Astrocyte of the cerebellum (primary cell): ENCODE measurements around the gene THSD4.
A peak's percentile ranks its signal among the peaks of the same experiment; 100 is the strongest.

ENCODE experiments used
- DNase-seq: peaks from one replicate; pipeline ENCODE4 v3.0.0-alpha.2; 2011; ENCODE audit warnings: low read depth
- H3K4me3 ChIP-seq: 2 replicates; pipeline ENCODE4 v1.5.1; 2011; ENCODE audit warnings: mild to moderate bottlenecking, low read depth, low read length, moderate library complexity
- in situ Hi-C: cut with HindIII; loops from 2 replicates; pipeline ENCODE4 v1.10.0; 2017; ENCODE audit warnings: low sequenced_read_pairs
- TF ChIP-seq, protein P1 (sequence below): IDR thresholded peaks from 2 replicates; pipeline ENCODE4 v1.5.1; 2012; ENCODE audit warnings: low read length, low read depth, moderate library complexity, mild to moderate bottlenecking; ENCODE audit errors: missing control alignments

THSD4 gene

DNA sequence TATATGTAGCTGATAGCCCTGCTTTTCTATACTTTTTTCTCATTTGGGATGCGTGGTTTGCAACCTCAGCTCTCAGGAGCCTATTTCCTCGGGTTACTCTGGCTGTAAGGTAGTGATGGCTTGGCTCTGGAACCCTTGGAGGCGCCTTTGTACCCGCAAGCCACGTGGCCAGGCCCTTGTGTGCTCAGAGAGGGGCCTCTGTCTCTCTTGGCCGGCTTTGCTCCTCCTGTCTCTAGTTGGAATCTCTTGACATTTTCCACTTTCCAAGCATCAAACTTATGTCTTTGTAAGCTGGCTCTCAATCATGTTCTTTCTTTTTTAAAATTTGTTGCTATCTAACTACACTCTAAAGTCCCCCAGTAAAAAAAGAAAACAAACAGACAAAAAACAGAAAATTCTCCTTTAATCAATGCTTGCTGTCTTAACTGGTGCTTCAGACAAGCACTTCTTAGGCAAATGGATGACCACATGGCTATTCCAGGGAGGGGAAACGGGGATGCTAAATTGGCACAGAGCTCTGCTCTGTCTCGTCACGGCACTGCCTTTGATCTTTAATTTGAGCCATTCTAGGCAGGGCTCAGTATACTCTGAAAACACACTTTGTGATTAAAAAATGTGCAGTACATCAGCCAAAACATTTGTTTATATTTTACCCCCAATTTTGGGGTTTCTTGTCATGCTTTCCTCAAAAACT, 514.7 kb downstream of the THSD4 start:
- in situ Hi-C loops = no loop called here

DNA sequence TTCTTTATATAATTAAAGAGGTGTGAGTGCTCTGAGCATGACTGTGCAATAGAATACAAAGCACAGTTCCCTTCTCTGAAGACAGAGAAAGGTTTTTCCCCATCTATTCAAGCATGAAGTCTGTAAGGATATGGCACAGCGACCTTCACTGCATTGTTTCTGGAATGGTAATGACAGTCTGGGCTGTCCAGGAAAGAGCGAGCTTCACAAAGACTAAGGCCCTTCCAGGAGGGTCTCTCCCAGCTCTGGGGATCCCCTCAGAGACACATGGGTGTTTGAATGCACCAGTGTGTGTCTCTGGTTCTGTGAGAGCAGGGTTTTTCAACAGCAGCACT, 515.2 kb downstream of the THSD4 start:
- no peak overlapping the region for H3K4me3 ChIP-seq
- TF ChIP-seq, protein P1, sequence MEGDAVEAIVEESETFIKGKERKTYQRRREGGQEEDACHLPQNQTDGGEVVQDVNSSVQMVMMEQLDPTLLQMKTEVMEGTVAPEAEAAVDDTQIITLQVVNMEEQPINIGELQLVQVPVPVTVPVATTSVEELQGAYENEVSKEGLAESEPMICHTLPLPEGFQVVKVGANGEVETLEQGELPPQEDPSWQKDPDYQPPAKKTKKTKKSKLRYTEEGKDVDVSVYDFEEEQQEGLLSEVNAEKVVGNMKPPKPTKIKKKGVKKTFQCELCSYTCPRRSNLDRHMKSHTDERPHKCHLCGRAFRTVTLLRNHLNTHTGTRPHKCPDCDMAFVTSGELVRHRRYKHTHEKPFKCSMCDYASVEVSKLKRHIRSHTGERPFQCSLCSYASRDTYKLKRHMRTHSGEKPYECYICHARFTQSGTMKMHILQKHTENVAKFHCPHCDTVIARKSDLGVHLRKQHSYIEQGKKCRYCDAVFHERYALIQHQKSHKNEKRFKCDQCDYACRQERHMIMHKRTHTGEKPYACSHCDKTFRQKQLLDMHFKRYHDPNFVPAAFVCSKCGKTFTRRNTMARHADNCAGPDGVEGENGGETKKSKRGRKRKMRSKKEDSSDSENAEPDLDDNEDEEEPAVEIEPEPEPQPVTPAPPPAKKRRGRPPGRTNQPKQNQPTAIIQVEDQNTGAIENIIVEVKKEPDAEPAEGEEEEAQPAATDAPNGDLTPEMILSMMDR = no peak
- no peak for DNase-seq
- in situ Hi-C loops = no loop called here

More for the DNA sequence above, 514.7 kb downstream of the THSD4 start:
- no peak for DNase-seq
- H3K4me3 ChIP-seq = no peak overlapping the region
- TF ChIP-seq, protein P1 = no peak

DNA sequence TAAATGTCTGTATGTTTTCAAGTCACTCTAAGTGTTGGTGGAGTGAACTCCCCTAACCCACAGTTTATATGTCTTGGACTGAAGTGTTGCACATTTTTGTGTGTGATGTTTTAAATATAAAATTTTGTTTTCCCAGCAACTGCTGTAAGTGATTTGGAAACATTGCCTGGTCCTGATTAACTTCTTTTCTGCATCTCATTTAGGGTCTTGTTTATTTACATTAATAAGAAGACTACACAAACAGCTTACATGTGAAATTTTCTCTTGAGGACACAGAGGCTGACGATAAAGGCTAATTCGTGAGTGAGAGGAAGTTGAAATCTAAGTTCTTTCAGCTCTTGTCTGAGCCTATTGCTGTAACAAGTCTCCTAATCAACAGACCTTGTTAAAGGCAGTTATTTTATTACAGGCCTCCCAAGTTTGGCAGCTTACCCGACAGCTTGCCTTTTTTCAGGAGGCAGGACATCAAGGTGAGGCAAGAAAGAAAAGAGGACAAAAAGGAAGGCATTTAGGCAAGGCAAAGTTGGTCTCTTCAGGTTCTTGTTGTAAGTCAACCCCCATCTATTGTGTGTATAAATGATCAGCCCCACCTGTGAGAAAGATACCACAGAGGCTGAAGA, 517.4 kb downstream of the THSD4 start:
- in situ Hi-C loops = no loop called here
- TF ChIP-seq, protein P1 = no peak

DNA sequence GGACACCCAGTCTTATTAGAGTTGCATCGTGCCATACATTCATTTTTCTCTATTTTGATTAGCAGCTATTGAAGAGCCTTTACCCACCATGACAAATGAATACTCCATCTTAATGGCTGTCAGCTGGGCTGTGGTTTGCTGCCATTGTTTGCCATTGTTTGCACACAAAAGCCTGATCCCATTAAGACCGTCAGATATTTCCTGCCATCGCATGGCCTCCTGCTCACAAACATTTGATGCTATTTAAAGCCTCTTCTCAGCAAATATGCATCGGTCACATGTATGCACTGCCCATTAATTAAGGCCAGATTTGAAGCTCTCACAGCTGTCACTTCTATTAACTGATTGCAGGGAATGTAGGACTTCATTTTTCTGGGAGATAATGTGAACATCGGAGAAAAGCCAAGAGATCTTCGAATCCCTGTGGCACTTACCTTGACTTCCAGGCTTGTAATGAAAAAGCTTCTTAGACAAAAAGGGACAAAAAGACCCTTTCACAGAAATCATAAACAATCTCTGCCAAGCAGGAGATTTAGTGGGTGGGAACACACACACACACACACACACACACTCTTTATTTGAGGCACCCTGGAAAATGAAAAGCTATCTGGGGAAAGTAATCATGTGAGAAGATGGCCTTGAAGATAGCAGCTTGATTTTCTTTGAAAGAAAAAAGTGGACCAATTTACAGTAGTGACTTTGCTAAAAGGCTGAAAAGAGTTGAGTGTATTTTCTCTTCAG, 519.7 kb downstream of the THSD4 start:
- no peak overlapping the region for H3K4me3 ChIP-seq
- DNase-seq = peak; percentile 77
- in situ Hi-C loops = no loop called here
- TF ChIP-seq, protein P1 = no peak

More for the DNA sequence above, 517.4 kb downstream of the THSD4 start:
- H3K4me3 ChIP-seq = no peak overlapping the region
- no peak for DNase-seq

DNA sequence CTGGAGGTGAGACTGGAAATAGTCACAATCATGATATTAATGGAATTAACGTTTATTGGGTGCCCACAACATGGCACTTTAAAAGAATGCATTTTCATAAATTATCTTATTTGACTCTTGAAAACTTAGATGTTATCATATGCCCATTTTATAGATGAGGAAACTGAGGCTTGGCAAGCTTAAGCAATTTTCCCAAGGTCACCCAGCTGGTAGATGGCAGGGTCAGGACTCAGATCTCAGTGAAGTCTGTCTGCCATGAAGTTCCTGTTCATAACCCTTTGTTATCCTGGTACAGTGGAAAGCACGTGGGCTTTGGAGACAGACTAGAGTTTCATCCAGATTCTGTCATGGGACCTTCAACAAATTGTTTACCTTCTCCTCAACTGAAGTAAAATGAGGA, 520.5 kb downstream of the THSD4 start:
- DNase-seq = no peak
- in situ Hi-C loops = no loop called here
- TF ChIP-seq, protein P1 = no peak
- H3K4me3 ChIP-seq = no peak overlapping the region

DNA sequence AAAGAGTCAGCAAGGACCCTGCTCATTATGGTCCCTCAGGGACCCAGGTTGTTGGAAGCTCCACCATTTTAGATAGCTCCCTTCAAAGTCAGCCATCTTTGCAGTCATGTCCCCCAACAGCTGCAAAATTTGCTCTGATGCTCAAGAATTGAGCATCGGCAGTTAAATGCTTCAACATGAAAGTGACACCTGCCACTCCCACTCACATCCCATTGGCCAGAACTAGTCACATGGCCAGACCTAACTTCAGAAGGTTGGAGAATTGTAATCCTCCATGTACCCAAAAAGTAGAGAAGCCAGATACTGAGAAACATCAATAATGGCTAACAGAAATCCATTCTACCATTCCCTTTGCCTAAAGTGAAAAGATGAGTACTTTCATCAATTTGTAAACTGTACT, 523.6 kb downstream of the THSD4 start:
- in situ Hi-C loops = no loop called here
- DNase-seq = no peak
- TF ChIP-seq, protein P1 = no peak
- H3K4me3 ChIP-seq = no peak overlapping the region
